ENCODE results near the gene ABLIM1.

Gene ABLIM1

GRCh38 chr10:114391599-114391998 is 266.5 kb downstream of the ABLIM1 start:
- Histone ChIP-seq H3K9me3 (ENCODE audit: insufficient read depth, low read length) (no peaks in the 10 kb centered on the region), H3K4me1 (ENCODE audit: low read length) (no peaks in the 10 kb centered on the region), H3K4me3 (ENCODE audit: low read length) (no peak overlapping the region), H4K20me1 (ENCODE audit: insufficient read depth, low read length) (no peaks in the 10 kb centered on the region), H3K27me3 (ENCODE audit: low read depth, low read length) (0 out of 2 replicates have a peak, but pooled peaks cover 3% of the 10 kb centered on the region), H3K79me2 (ENCODE audit: low read length) (no peaks in the 10 kb centered on the region), H3K36me3 (replicated peaks; ENCODE audit: low read depth, low read length) (no peaks in the 10 kb centered on the region), H3K9ac (ENCODE audit: low read length) (no peak overlapping the region), H3K4me2 (ENCODE audit: low read length) (no peak overlapping the region), H3K27ac (ENCODE audit: low read length) (no peak overlapping the region), H2AFZ (ENCODE audit: low read depth, low read length) (no peak overlapping the region)
- no peak for TF ChIP-seq CTCF (IDR thresholded peaks at IDR 0.05; ENCODE audit: low read depth, low read length)
- no peak for TF ChIP-seq EZH2phosphoT487 (IDR thresholded peaks at IDR 0.05; ENCODE audit: low read depth)

- TF ChIP-seq EZH2phosphoT487 (IDR thresholded peaks at IDR 0.05; ENCODE audit: low read depth) = no peak
- TF ChIP-seq CTCF (IDR thresholded peaks at IDR 0.05; ENCODE audit: low read depth, low read length) = no peak
- H3K9ac ChIP-seq (ENCODE audit: low read length) = no peak overlapping the region
- no peaks in the 10 kb centered on the region for H3K4me1 ChIP-seq (ENCODE audit: low read length)
- H3K4me3 ChIP-seq (ENCODE audit: low read length) = no peak overlapping the region
- no peak overlapping the region for H3K27ac ChIP-seq (ENCODE audit: low read length)
- H3K36me3 ChIP-seq (replicated peaks; ENCODE audit: low read depth, low read length) = no peaks in the 10 kb centered on the region
- H4K20me1 ChIP-seq (ENCODE audit: insufficient read depth, low read length) = no peaks in the 10 kb centered on the region
- H3K9me3 ChIP-seq (ENCODE audit: insufficient read depth, low read length) = no peaks in the 10 kb centered on the region
- no peak overlapping the region for H3K4me2 ChIP-seq (ENCODE audit: low read length)
- 0 out of 2 replicates have a peak, but pooled peaks cover 3% of the 10 kb centered on the region for H3K27me3 ChIP-seq (ENCODE audit: low read depth, low read length)
- H2AFZ ChIP-seq (ENCODE audit: low read depth, low read length) = no peak overlapping the region
- no peaks in the 10 kb centered on the region for H3K79me2 ChIP-seq (ENCODE audit: low read length)
Measured at GRCh38 chr10:114389426-114389825, 268.6 kb downstream of the ABLIM1 start.

- H3K4me3 ChIP-seq (ENCODE audit: low read length) = no peak overlapping the region
- no peaks in the 10 kb centered on the region for H3K9me3 ChIP-seq (ENCODE audit: insufficient read depth, low read length)
- H4K20me1 ChIP-seq (ENCODE audit: insufficient read depth, low read length) = no peaks in the 10 kb centered on the region
- no peak overlapping the region for H3K9ac ChIP-seq (ENCODE audit: low read length)
- no peaks in the 10 kb centered on the region for H3K4me1 ChIP-seq (ENCODE audit: low read length)
- H3K36me3 ChIP-seq (replicated peaks; ENCODE audit: low read depth, low read length) = no peaks in the 10 kb centered on the region
- H3K4me2 ChIP-seq (ENCODE audit: low read length) = no peak overlapping the region
- no peak overlapping the region for H3K27ac ChIP-seq (ENCODE audit: low read length)
- H2AFZ ChIP-seq (ENCODE audit: low read depth, low read length) = no peak overlapping the region
- no peak for TF ChIP-seq CTCF (IDR thresholded peaks at IDR 0.05; ENCODE audit: low read depth, low read length)
- TF ChIP-seq EZH2phosphoT487 (IDR thresholded peaks at IDR 0.05; ENCODE audit: low read depth) = no peak
- H3K27me3 ChIP-seq (ENCODE audit: low read depth, low read length) = 0 out of 2 replicates have a peak, but pooled peaks cover 3% of the 10 kb centered on the region
- H3K79me2 ChIP-seq (ENCODE audit: low read length) = no peaks in the 10 kb centered on the region
Measured at GRCh38 chr10:114388275-114388674, 269.8 kb downstream of the ABLIM1 start.

GRCh38 chr10:114387784-114388183 is 270.3 kb downstream of the ABLIM1 start:
- Histone ChIP-seq H3K4me3 (ENCODE audit: low read length) (no peak overlapping the region), H2AFZ (ENCODE audit: low read depth, low read length) (no peak overlapping the region), H3K9ac (ENCODE audit: low read length) (no peak overlapping the region), H3K9me3 (ENCODE audit: insufficient read depth, low read length) (no peaks in the 10 kb centered on the region), H3K4me2 (ENCODE audit: low read length) (no peak overlapping the region), H3K27ac (ENCODE audit: low read length) (no peak overlapping the region), H3K27me3 (ENCODE audit: low read depth, low read length) (0 out of 2 replicates have a peak, but pooled peaks cover 3% of the 10 kb centered on the region), H3K36me3 (replicated peaks; ENCODE audit: low read depth, low read length) (no peaks in the 10 kb centered on the region), H4K20me1 (ENCODE audit: insufficient read depth, low read length) (no peaks in the 10 kb centered on the region), H3K79me2 (ENCODE audit: low read length) (no peaks in the 10 kb centered on the region), H3K4me1 (ENCODE audit: low read length) (no peaks in the 10 kb centered on the region)
- TF ChIP-seq EZH2phosphoT487 (IDR thresholded peaks at IDR 0.05; ENCODE audit: low read depth) (no peak), CTCF (IDR thresholded peaks at IDR 0.05; ENCODE audit: low read depth, low read length) (no peak)
